Kidney (tissue), 14 donors: ENCODE results near the gene LINGO1. TPM values are rescaled to one million over a fixed set of nuclear protein-coding genes. Genes with fewer than 3 reads are reported as not detected.

Experiments
- DNase-seq, 5 donors: peaks; one replicate each; pipeline ENCODE4 v3.0.0-alpha.2; 2013 to 2020
- FAIRE-seq: peaks from 2 replicates; lab custom pipeline; 2012; peaks lifted over from hg19 to GRCh38; lab: Jason Lieb, UNC
- H3K27ac ChIP-seq, 2 donors: one replicate each; pipeline ENCODE4 v1.7.0; 2013; ENCODE audit warnings: low read depth in 2 of 2, low read length in 2 of 2, inconsistent platforms in 1 of 2
- H3K27me3 ChIP-seq: one replicate; pipeline ENCODE4 v1.7.1; 2013; ENCODE audit warnings: low read length, inconsistent platforms; ENCODE audit not compliant: control insufficient read depth, insufficient read depth
- H3K36me3 ChIP-seq, 3 donors: one replicate each; pipeline versions ENCODE4 v1.7.0 to v1.7.1; 2013; ENCODE audit warnings: low read length in 3 of 3, control low read depth in 1 of 3, inconsistent platforms in 1 of 3; ENCODE audit not compliant: insufficient read depth in 3 of 3, control insufficient read depth in 2 of 3
- H3K4me1 ChIP-seq, 3 donors: one replicate each; pipeline versions ENCODE4 v1.7.0 to v1.7.1; 2013; ENCODE audit warnings: low read length in 3 of 3, inconsistent platforms in 1 of 3, low read depth in 1 of 3; ENCODE audit not compliant: control insufficient read depth in 2 of 3, insufficient read depth in 2 of 3
- H3K4me3 ChIP-seq, 3 donors: one replicate each; pipeline versions ENCODE4 v1.7.0 to v1.8.1; 2013; ENCODE audit warnings: low read length in 3 of 3, control low read depth in 1 of 3, inconsistent platforms in 1 of 3
- H3K9ac ChIP-seq, 3 donors: one replicate each; pipeline versions ENCODE4 v1.7.0 to v1.7.1; 2013; ENCODE audit warnings: low read length in 3 of 3, control low read depth in 1 of 3, inconsistent platforms in 1 of 3
- H3K9me3 ChIP-seq, 3 donors: one replicate each; pipeline versions ENCODE4 v1.7.0 to v1.7.1; 2013; ENCODE audit warnings: low read length in 3 of 3, control low read depth in 1 of 3, inconsistent platforms in 1 of 3; ENCODE audit not compliant: control insufficient read depth in 2 of 3, insufficient read depth in 1 of 3
- CTCF ChIP-seq: IDR thresholded peaks from 3 replicates; pipeline ENCODE4 v1.5.1; 2012; ENCODE audit warnings: mild to moderate bottlenecking, moderate library complexity, borderline replicate concordance; ENCODE audit not compliant: insufficient read depth; ENCODE audit errors: extremely low read depth
- intact Hi-C: fragments of 100-400 bp; cut with DNase I; formaldehyde crosslinking; loops from one replicate; pipeline ENCODE4 v1.11.1; 2022
- polyA plus RNA-seq: library from polyadenylated mRNA; stranded (reverse); fragments of 350-450 nt; fragmentation: Illumina TruSeq; extraction: RNeasy Lipid Tissue Mini Kit (QIAGEN cat#74804); gene quantifications from one replicate; pipeline ENCODE4 v1.2.3, GENCODE V29; 2014; ENCODE audit warnings: low read depth, low replicate concordance; ENCODE audit not compliant: insufficient read depth
- total RNA-seq: library from RNA; stranded (reverse); fragmentation: NEBNext Ultra II Directional; extraction: Animal tissue kit (Norgen Biotek cat#: 25700); gene quantifications from one replicate; pipeline ENCODE4 v1.2.1, GENCODE V29; 2021
- donor health status: control.
- donor health status: control.
- donor health status: control.
- donor health status: control.
- donor health status: control.
- donor health status: DM: yes; HTN: yes; CAD: no.
- donor health status: Normal renal cell carcinoma (clear cell type).

Gene LINGO1
- total and polyA plus RNA-seq, 2 donors from 2014 or later: 3.9 to 6.8 TPM

GRCh38 chr15:77622934-77623754 lies 9.6 kb downstream of the LINGO1 start:
- peak in 3 of 5 donors; percentile 54 to 56 (median 56) for DNase-seq
- intact Hi-C loops: no loop called here

GRCh38 chr15:77622209-77622933 lies 10.3 kb downstream of the LINGO1 start:
- H3K4me1 ChIP-seq: no peaks in the 10 kb centered on the region
- H3K27ac ChIP-seq: no peak overlapping the region
- H3K36me3 ChIP-seq: no peaks in the 10 kb centered on the region
- peak; percentile 30 to 69 (median 55) for DNase-seq
- no peak overlapping the region for H3K4me3 ChIP-seq
- H3K27me3 ChIP-seq: no peaks in the 10 kb centered on the region
- no peak for FAIRE-seq
- TF ChIP-seq CTCF: no peak
- intact Hi-C loops: no loop called here
- H3K9ac ChIP-seq: no peak overlapping the region
- no peaks in the 10 kb centered on the region for H3K9me3 ChIP-seq

More at GRCh38 chr15:77622934-77623754, 9.6 kb downstream of the LINGO1 start:
- H3K36me3 ChIP-seq: no peaks in the 10 kb centered on the region
- FAIRE-seq: no peak
- no peak for TF ChIP-seq CTCF
- H3K9ac ChIP-seq: no peak overlapping the region
- no peaks in the 10 kb centered on the region for H3K27me3 ChIP-seq
- peaks cover 0 to 3% (median 0%) of the 10 kb centered on the region in 3 donors for H3K9me3 ChIP-seq
- H3K4me1 ChIP-seq: no peaks in the 10 kb centered on the region
- no peak overlapping the region for H3K4me3 ChIP-seq
- no peak overlapping the region for H3K27ac ChIP-seq

GRCh38 chr15:77621847-77622208 lies 10.9 kb downstream of the LINGO1 start:
- intact Hi-C loops: no loop called here
- no peak overlapping the region for H3K27ac ChIP-seq
- no peaks in the 10 kb centered on the region for H3K4me1 ChIP-seq
- H3K4me3 ChIP-seq: no peak overlapping the region
- H3K9ac ChIP-seq: no peak overlapping the region
- no peak for DNase-seq
- no peaks in the 10 kb centered on the region for H3K27me3 ChIP-seq
- no peak for FAIRE-seq
- H3K36me3 ChIP-seq: no peaks in the 10 kb centered on the region
- no peaks in the 10 kb centered on the region for H3K9me3 ChIP-seq
- TF ChIP-seq CTCF: no peak
